Naive thymus-derived CD8-positive, alpha-beta T cell (primary cell): ENCODE data around the gene AGPAT3. TPM values are rescaled to one million over a fixed set of nuclear protein-coding genes. Genes with fewer than 3 reads are reported as not detected.
"Not testable (repeated sequence)": the region's sequence is repeated elsewhere in the genome, so short reads cannot be mapped to it uniquely, and the experiment has no call there.

Source experiments
- ATAC-seq, 2 donors: fragments of 150-1000 bp; cut with Tn5 transposase in 1 of 2; sonication (Bioruptor Pico), chemical (Tn5 transposase) in 1 of 2; 1 replicate in 1 of 2; 2 replicates in 1 of 2; pipeline ENCODE4 v1.10.0; 2021; ENCODE audit warnings: mild to moderate bottlenecking in 2 of 2, moderate library complexity in 2 of 2
- POLR2A ChIA-PET: fragments of 350-600 bp; sonication (Branson Sonifier 250); formaldehyde crosslinking; loops from one replicate; lab custom pipeline; 2021; ENCODE audit warnings: antibody characterized with exemption; lab: Charles Lee
- DNase-seq, 10 donors: peaks; one replicate each; pipeline versions ENCODE4 v3.0.0 to v3.0.0-alpha.2; 2020 to 2022
- H3K27ac Mint-ChIP-seq, 10 donors: one replicate each; pipeline ENCODE4 v1.8.0; 2020 to 2022; ENCODE audit warnings: mild to moderate bottlenecking in 10 of 10, mixed read lengths in 10 of 10, moderate library complexity in 4 of 10, inconsistent platforms in 1 of 10
- H3K27me3 Mint-ChIP-seq, 5 donors: one replicate each; pipeline ENCODE4 v1.8.0; 2021 to 2022; ENCODE audit warnings: mixed read lengths in 5 of 5
- H3K36me3 Mint-ChIP-seq, 3 donors: one replicate each; pipeline ENCODE4 v1.8.0; 2020 to 2022; ENCODE audit warnings: mixed read lengths in 3 of 3, mild to moderate bottlenecking in 2 of 3, inconsistent platforms in 1 of 3
- H3K4me1 Mint-ChIP-seq, 4 donors: one replicate each; pipeline ENCODE4 v1.8.0; 2021 to 2022; ENCODE audit warnings: mixed read lengths in 4 of 4
- H3K4me3 Mint-ChIP-seq, 10 donors: one replicate each; pipeline ENCODE4 v1.8.0; 2020 to 2022; ENCODE audit warnings: mild to moderate bottlenecking in 10 of 10, mixed read lengths in 10 of 10, moderate library complexity in 6 of 10, inconsistent platforms in 1 of 10
- H3K9me3 Mint-ChIP-seq, 9 donors: one replicate each; pipeline ENCODE4 v1.8.0; 2020 to 2022; ENCODE audit warnings: mixed read lengths in 9 of 9, mild to moderate bottlenecking in 3 of 9, inconsistent platforms in 1 of 9, moderate library complexity in 1 of 9
- polyA plus RNA-seq, 3 donors: library from polyadenylated mRNA; unstranded; fragments of 300-500 nt; fragmentation: Illumina TruSeq; gene quantifications; one replicate each; pipeline ENCODE4 v1.2.3, GENCODE V29; 2021
- total RNA-seq, 8 experiments: library from RNA in 2 of 8; stranded (reverse) in 2 of 8; gene quantifications; one replicate each; pipeline ENCODE4 v1.2.3 and lab custom pipeline; 2021 to 2026

Gene AGPAT3
- 10 to 100 TPM; 59.0 TPM for total RNA-seq
- polyA plus RNA-seq = 10 to 100 TPM; 10.9 to 18.0 (median 13.2) TPM
- 56.1 to 147 (median 109) reads per million in 6 experiments for total RNA-seq (lab: John Stamatoyannopoulos, UW)

- ATAC-seq = peak; percentile 24 to 46
- Mint-ChIP-seq H3K4me3 (peak within 1 kb of the TSS; percentile 77 to 91 (median 84)), H3K27ac (peak within 1 kb of the TSS; percentile 79 to 94 (median 90)), H3K36me3 (peaks cover 0 to 15% (median 3%) of the 10 kb centered on the region in 3 donors), H3K9me3 (no peaks in the 10 kb centered on the region), H3K27me3 (no peaks in the 10 kb centered on the region), H3K4me1 (peaks cover 22 to 42% (median 38%) of the 10 kb centered on the region in 4 donors)
- DNase-seq = peak in 7 of 10 donors; percentile 29 to 46 (median 40)
- POLR2A ChIA-PET = interaction anchor here (0.6 to 2.4 kb wide), 3 partner anchors 9 to 56 kb away, joined by 3 to 13 read pairs (median 10); no protein-coding TSS in a partner anchor
Observed at GRCh38 chr21:43864962-43865539, at the start of gene AGPAT3. Gene AGPAT3 (plus strand): TSS chr21:43865223. CDS start chr21:43959682, 94,459 bp downstream.

- H3K4me3 Mint-ChIP-seq = no peak overlapping the region
- POLR2A ChIA-PET = no interaction called here
- DNase-seq = no peak
- H3K36me3 Mint-ChIP-seq = peaks cover 0 to 5% (median under 1%) of the 10 kb centered on the region in 3 donors
- no peak overlapping the region for H3K27ac Mint-ChIP-seq
- H3K27me3 Mint-ChIP-seq = peaks cover 0 to 4% (median 0%) of the 10 kb centered on the region in 5 donors
- ATAC-seq = no peak
- peaks cover 6 to 16% (median 11%) of the 10 kb centered on the region in 4 donors for H3K4me1 Mint-ChIP-seq
- peaks cover 0 to 7% (median 5%) of the 10 kb centered on the region in 9 donors for H3K9me3 Mint-ChIP-seq
Observed at GRCh38 chr21:43815991-43816390, 49.0 kb upstream of the AGPAT3 start.

GRCh38 chr21:43816611-43817071 is 48.4 kb upstream of the AGPAT3 start:
- Mint-ChIP-seq H3K9me3 (peaks cover 0 to 7% (median 5%) of the 10 kb centered on the region in 9 donors), H3K27ac (no peak overlapping the region), H3K4me3 (no peak overlapping the region), H3K4me1 (peaks cover 6 to 14% (median 10%) of the 10 kb centered on the region in 4 donors), H3K36me3 (peaks cover 0 to 5% (median 0%) of the 10 kb centered on the region in 3 donors), H3K27me3 (peaks cover 0 to 4% (median 0%) of the 10 kb centered on the region in 5 donors)
- DNase-seq (no peak), ATAC-seq (no peak)
- POLR2A ChIA-PET = no interaction called here

GRCh38 chr21:43817157-43818086 is 47.6 kb upstream of the AGPAT3 start:
- peak in 1 of 10 donors; percentile 27 for DNase-seq
- peaks cover 0 to 7% (median 5%) of the 10 kb centered on the region in 9 donors for H3K9me3 Mint-ChIP-seq
- POLR2A ChIA-PET = no interaction called here

GRCh38 chr21:43818685-43819084 is 46.3 kb upstream of the AGPAT3 start:
- peak overlapping the region in 1 of 10 donors; percentile 53 for H3K4me3 Mint-ChIP-seq

More at GRCh38 chr21:43817157-43818086, 47.6 kb upstream of the AGPAT3 start:
- peaks cover 0 to 4% (median 0%) of the 10 kb centered on the region in 5 donors for H3K27me3 Mint-ChIP-seq
- H3K4me3 Mint-ChIP-seq = no peak overlapping the region
- H3K27ac Mint-ChIP-seq = no peak overlapping the region
- peaks cover 0 to 5% (median 0%) of the 10 kb centered on the region in 3 donors for H3K36me3 Mint-ChIP-seq
- no peak for ATAC-seq
- H3K4me1 Mint-ChIP-seq = peaks cover 4 to 12% (median 9%) of the 10 kb centered on the region in 4 donors

GRCh38 chr21:43819511-43820405 is 45.3 kb upstream of the AGPAT3 start:
- POLR2A ChIA-PET = no interaction called here
- no peak overlapping the region for H3K27ac Mint-ChIP-seq
- peaks cover 0 to 7% (median 5%) of the 10 kb centered on the region in 9 donors for H3K9me3 Mint-ChIP-seq
- peaks cover 2 to 8% (median 3%) of the 10 kb centered on the region in 4 donors for H3K4me1 Mint-ChIP-seq
- no peak overlapping the region for H3K4me3 Mint-ChIP-seq
- H3K27me3 Mint-ChIP-seq = peaks cover 0 to 4% (median 0%) of the 10 kb centered on the region in 5 donors
- DNase-seq (peak in 1 of 10 donors; percentile 58), ATAC-seq (no peak)
- H3K36me3 Mint-ChIP-seq = peaks cover 0 to 5% (median 0%) of the 10 kb centered on the region in 3 donors

More at GRCh38 chr21:43818685-43819084, 46.3 kb upstream of the AGPAT3 start:
- Mint-ChIP-seq H3K36me3 (peaks cover 0 to 5% (median 0%) of the 10 kb centered on the region in 3 donors), H3K4me1 (peaks cover 2 to 9% (median 6%) of the 10 kb centered on the region in 4 donors), H3K9me3 (peaks cover 0 to 7% (median 5%) of the 10 kb centered on the region in 9 donors), H3K27ac (peak overlapping the region in 2 of 10 donors; percentile 4 to 46), H3K27me3 (peaks cover 0 to 4% (median 0%) of the 10 kb centered on the region in 5 donors)
- ATAC-seq (no peak), DNase-seq (peak in 1 of 10 donors; percentile 3)
- POLR2A ChIA-PET = no interaction called here

GRCh38 chr21:43820466-43820865 is 44.6 kb upstream of the AGPAT3 start:
- ATAC-seq (no peak), DNase-seq (no peak)

GRCh38 chr21:43822166-43822565 is 42.9 kb upstream of the AGPAT3 start:
- H3K27me3 Mint-ChIP-seq, H3K4me3 Mint-ChIP-seq, DNase-seq, H3K36me3 Mint-ChIP-seq, H3K9me3 Mint-ChIP-seq, H3K4me1 Mint-ChIP-seq, ATAC-seq, POLR2A ChIA-PET: not testable (repeated sequence)
- H3K27ac Mint-ChIP-seq = peak overlapping the region in 1 of 10 donors; percentile 25

More at GRCh38 chr21:43820466-43820865, 44.6 kb upstream of the AGPAT3 start:
- Mint-ChIP-seq H3K36me3 (peaks cover 0 to 5% (median 0%) of the 10 kb centered on the region in 3 donors), H3K27ac (no peak overlapping the region), H3K4me1 (peaks cover 0 to 7% (median 0%) of the 10 kb centered on the region in 4 donors), H3K27me3 (peaks cover 0 to 4% (median 0%) of the 10 kb centered on the region in 5 donors), H3K9me3 (peaks cover 0 to 7% (median 5%) of the 10 kb centered on the region in 9 donors), H3K4me3 (no peak overlapping the region)
- POLR2A ChIA-PET = no interaction called here

GRCh38 chr21:43822741-43823140 is 42.3 kb upstream of the AGPAT3 start:
- POLR2A ChIA-PET, H3K27me3 Mint-ChIP-seq, H3K4me1 Mint-ChIP-seq: not testable (repeated sequence)

GRCh38 chr21:43824333-43825241 is 40.4 kb upstream of the AGPAT3 start:
- ATAC-seq (no peak), DNase-seq (no peak)
- H3K27ac Mint-ChIP-seq = no peak overlapping the region
- H3K4me3 Mint-ChIP-seq = no peak overlapping the region
- no peaks in the 10 kb centered on the region for H3K36me3 Mint-ChIP-seq
- POLR2A ChIA-PET = no interaction called here
- H3K4me1 Mint-ChIP-seq = no peaks in the 10 kb centered on the region
- peaks cover 0 to 4% (median 0%) of the 10 kb centered on the region in 5 donors for H3K27me3 Mint-ChIP-seq
- no peaks in the 10 kb centered on the region for H3K9me3 Mint-ChIP-seq

More at GRCh38 chr21:43822741-43823140, 42.3 kb upstream of the AGPAT3 start:
- ATAC-seq, H3K4me3 Mint-ChIP-seq, DNase-seq, H3K36me3 Mint-ChIP-seq, H3K27ac Mint-ChIP-seq, H3K9me3 Mint-ChIP-seq: not testable (repeated sequence)
